HG02642 (cell line): ENCODE data around the gene HTR7.
"Not testable (repeated sequence)": the region's sequence is repeated elsewhere in the genome, so short reads cannot be mapped to it uniquely, and the experiment has no call there.

Experiments used
- ATAC-seq: cut with Tn5 transposase; IDR thresholded peaks from one replicate; pipeline ENCODE4 v1.9.1; 2021; ENCODE audit warnings: mild to moderate bottlenecking; ENCODE audit not compliant: unreplicated experiment, poor library complexity

HTR7 gene

DNA sequence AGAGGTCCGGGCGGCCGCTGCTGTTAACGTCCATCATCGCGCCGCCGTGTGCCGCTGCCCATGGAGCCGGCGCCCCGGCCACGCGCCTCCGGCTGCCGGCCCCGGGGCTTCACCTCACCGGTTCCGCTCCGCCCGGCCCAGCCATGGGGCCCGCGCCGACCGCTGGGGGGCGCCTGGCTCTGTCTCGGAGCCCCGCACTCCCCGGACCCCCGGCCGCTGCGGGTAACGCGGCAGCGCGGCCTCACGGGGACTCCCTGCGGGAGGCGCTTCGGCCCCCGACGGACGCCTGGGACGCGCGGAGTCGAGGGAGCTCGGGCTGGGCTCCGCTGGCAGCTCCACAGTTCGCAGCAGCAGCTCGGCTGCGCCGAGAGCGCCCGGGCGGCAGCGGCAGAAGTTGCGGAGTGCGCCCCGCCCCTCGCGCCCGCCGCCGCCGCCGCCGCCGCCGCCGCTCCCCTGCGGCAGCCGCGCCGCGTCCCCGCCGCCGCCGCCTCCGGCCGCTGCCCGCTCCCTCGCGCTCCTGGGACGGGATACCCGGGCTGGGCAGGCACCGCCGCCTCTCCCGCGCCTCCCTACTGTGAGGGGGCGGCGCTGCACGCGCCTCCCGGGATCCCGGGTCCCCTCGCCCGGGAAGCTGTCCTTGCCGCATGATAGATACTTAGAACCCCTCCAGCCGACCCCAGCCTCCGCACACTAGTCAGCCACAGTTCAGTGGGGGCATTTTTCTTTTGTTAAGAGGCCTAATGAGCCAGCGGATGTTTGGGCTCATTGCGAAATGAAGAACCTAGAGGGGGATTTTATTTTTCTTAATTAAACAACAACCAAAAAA, at the start of gene HTR7:
Gene HTR7, minus strand, starts transcription at position 405 of the 826 bp plus-strand sequence. Its CDS starts 368 bp downstream, at position 37.
- ATAC-seq: peak; percentile 86

DNA sequence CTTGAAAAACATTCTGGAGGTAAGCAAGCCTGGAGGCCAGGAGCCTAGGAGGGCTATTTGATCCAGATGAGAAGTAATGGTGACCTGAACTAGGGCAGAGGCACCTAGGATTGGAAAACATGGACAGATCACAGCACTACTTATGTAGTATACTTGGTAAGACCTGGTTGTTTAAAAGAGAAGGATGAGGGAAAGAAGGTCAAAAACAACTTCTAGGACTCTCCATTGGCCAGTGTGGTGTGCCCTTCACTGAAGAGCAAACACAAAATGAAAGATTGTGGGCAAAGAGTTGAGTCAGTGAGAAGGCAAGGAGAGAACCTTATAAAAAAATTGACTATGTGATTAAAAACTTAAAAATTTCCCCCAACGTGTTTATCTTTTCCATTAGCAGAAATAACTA, 48.8 kb upstream of the HTR7 start:
- no peak for ATAC-seq

DNA sequence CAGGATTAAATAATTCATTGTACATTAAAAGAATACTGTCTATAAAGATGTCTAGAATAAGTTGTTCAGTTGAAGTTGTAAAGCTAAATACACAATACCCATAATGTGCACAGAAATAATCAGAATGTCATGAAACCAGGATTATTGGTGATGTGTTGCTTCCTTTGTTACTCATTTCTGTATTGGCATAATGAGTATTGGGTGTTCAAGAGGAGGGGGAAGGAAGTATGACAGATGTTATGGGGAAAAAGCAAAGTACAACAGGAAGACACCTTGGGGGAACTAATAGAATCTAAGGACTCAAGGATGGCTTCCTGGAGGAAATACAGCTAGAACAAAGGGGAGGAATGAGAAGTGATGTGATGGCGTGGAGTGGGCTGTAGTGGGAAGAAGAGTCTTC, 48.1 kb upstream of the HTR7 start:
- peak; percentile 48 for ATAC-seq

DNA sequence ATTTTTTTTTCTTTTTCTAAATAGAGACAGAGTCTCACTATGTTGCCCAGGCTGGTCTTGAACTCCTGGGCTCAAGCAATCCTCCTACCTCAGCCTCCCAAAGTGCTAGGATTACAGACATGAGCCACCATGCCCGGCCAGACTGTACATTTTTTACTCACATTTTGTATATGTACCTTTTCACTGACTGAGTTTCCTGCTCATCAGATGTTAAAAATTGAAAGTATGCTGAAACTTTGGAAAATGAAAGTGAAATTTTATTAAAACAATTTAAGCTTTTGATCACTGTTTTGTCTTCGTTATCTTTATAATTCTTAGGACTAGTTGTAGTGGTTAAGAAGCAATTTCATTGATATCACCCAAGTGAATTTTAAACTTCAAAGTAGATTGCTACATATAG, 39.1 kb upstream of the HTR7 start:
- ATAC-seq: not testable (repeated sequence)

DNA sequence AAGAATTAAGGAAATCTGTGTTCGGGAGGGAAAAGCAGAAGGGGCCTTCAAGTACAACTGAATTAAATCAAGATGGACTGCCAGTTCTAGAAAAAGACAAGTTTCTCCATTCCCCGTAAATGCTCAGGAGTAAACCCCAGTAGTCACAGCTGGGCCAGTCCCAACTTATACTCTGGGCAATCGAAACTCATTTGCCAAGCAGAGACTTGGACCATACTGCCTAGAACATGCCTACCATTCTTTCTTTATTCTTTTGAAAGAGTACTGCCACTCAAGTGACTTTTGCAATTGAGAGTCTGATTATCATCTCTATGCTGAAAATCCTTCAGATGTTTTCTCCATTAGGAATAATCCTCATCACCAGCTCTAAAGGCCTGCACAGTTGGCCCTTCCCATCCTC, 35.4 kb upstream of the HTR7 start:
- ATAC-seq: no peak

DNA sequence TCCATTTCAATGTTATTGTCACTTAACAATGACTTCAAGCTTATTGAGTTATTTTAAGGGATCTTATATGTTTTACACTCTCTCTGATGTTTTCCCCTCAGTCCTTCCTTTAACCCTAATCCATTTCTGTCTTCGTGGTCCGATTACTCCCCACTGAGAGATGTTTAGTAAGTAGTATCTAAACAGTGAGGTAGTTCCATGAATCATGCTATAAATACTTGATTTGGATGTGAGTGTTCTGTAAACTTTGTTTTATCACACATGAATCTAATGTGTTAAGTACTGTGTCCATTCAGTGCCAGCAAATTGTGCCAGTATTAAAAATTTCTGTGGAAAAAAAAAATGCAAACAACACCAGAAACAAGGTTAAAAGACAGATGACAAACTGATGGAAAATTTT, 32.5 kb upstream of the HTR7 start:
- no peak for ATAC-seq

DNA sequence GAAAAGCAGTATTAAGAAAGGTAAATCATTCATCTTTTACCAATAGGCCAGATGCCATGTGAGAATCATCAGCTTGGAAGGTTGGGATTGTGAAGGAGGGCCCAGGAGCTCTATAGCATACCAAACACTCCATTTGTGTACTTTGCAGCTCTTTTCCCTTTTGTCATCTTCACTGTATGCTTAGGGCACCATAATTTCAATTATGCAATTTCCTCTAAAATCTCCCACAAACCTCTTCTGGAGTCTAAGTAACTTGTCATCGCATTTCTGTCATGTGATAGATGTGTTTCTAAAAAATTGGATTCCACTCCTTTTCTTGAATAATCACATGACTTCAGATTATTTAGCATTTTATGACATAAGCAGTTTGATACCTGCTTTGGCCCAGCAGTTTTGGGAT, 31.8 kb upstream of the HTR7 start:
- no peak for ATAC-seq

DNA sequence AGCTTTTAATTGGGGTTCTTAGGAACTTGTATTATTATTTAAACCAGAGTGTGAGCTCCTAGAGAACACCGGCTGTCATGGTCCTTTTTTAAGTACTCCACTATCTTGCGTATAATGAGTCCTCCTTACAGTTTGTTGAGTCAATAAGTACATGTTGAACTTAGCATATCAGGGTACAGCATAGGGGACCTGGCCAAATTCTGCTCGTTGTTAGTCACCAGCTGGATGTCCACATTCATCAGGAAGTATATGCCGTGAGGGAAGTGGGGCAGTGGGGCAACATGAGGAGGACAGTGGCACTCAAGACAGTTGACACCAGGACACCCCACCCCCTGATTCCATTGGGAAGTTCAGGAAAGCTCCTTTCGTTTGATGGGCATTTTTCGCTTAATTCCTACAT, 30.5 kb upstream of the HTR7 start:
- ATAC-seq: no peak

DNA sequence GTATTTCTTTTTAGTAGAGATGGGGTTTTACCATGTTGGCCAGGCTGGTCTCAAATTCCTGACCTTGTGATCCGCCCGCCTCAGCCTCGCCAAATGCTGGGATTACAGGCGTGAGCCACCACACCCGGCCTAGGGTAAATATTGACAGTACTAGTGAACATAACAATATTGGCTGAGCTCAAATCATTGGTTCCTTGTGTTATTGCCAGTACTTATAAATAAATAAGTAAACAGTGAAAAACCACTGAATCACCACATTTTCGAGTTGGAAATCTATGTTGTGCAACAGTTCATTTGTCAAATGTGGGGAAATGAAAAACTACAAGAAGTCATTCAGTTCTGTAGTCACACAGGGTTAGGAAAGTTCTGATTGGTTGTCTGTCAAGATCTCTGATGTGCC, 29.7 kb upstream of the HTR7 start:
- no peak for ATAC-seq

DNA sequence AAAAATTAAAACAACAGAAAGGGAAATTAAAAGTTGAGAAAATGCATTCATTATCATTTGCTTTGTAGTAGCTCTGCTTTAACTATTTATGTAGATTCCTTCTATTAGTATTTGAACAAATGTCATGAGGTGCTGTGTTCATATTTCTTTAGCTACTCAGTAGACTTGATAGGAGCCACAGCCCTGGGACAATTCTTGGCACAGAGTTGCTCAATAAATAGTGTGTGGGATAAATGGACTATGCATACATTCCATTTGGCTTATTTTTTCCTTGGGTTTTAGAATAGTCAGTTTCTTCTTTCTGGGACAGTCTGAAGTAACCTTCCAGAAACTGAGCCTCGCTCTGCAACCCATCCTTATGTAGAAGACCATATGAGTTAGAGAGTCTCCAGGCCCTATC, 27.3 kb upstream of the HTR7 start:
- no peak for ATAC-seq

DNA sequence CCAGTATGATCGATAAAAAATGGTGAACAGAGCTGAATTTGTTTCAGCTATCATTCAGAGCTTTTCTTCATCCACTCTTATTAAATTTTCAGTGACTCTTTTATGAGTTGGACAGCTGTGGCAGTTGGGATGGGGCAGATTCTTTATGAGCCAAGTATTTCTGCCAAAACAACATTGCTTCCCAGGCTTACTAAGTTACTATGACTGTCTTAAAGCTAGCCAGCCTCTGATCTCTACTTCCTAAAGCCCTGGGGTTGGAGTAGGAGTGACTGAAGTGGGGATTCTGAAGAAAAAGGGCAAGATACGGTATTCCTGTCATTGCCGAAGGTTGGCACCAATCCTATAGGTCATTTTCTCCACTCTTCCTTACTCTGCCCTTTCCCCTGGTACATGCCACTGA, 26.6 kb upstream of the HTR7 start:
- ATAC-seq: no peak

DNA sequence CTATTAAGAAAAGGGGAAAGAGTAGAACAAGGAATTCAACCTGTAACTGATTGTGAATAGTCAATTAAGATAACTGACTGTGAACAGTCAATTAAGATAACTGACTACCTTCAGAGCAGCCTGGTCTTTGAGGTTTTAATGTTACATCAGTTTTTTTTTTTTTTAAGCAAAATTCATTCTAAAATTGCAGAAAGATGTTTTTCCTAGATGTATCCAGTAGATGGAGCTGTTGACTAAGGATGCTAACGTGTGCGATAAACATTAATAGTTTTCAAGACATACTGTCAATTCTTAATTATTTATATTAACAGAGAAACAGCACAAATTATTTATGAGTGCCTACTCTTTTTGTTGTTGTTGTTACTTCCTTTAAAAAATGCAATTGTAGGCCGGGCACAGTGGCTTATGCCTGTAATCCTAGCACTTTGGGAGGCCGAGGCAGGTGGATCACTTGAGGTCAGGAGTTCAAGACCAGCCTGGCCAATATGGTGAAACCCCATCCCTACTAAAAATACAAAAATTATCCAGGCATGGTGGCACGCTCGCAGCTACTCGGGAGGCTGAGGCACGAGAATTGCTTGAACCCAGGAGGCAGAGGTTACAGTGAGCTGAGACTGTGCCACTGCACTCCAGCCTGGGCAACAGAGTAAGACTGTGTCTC, 22.4 kb upstream of the HTR7 start:
- ATAC-seq: not testable (repeated sequence)

DNA sequence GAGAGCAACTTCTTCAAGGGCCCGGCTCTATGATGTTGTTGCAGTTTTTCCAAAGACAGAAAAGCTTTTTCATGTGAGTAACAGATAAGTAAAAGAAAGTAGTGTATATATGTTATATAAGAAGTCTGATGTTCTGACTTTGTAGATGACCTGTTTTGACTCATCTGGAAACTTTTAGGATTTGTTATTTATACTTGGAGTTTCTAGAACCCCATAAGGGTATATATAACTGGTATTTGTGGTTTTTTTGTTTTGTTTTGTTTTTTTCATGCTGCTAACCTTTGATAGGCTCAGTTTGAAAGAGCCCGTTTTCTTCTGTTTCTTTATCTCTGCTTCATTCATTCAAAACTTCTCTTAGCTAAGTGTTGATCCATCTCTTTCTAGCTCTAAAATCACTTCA, 21.2 kb upstream of the HTR7 start:
- no peak for ATAC-seq

DNA sequence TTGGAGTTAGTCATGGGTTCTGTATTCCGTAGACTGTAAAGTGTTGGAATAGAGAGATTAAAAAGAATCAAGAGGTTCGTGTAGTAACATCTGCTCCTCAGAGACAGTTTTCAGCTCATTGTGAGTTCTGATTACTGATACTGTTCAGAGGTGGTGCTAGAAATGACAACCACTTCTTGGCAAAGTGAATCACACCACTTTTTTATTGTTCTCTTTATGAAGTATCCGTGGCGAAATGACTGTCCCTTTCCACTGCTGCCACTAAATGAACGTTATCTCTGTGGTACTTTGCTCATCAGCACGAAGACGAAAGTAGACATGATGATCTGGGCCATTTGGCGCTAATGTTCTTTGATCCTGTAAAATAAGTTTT, 14.8 kb upstream of the HTR7 start:
- ATAC-seq: no peak

DNA sequence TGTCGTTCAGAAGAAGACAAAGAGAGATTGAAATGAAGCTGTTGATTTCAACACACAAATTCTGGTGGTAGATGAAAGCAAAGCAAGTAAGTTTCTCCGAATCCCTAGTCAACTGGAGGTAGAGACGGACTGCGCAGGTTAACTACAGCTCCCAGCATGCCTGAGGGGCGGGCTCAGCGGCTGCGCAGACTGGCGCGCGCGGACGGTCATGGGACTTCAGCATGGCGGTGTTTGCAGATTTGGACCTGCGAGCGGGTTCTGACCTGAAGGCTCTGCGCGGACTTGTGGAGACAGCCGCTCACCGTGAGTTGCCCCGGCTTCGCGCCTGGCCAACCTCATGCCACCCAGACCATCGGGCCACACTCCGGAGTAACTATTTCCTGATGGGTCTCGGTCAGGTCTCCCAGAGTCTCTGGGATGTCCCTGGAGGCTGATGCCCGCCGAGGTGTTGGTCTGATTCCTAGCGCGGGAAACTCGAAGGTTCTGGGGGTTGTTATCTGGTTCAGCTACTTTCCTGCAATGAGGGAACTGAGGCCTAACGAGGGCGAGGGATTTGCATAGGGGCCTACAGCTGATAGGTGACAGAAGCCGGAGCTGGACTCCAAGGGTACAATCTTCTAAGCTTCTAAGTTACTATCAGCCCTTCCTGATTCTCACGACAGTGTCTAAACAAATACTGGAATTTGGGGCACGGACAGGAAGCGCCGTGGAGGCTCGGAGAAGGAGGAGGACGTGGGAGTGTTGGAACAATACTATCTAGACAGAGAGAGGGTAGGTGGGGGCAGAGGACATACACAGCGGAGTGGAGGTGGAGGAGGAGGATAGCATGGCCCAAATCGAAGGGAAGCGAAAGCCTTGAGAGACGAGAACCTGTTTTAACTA, 14.2 kb upstream of the HTR7 start, which contains the start of gene RPP30:
Gene RPP30, plus strand, starts transcription at position 209 of the 882 bp plus-strand sequence. Its CDS starts 13 bp downstream, at position 222.
- peak; percentile 97 for ATAC-seq

DNA sequence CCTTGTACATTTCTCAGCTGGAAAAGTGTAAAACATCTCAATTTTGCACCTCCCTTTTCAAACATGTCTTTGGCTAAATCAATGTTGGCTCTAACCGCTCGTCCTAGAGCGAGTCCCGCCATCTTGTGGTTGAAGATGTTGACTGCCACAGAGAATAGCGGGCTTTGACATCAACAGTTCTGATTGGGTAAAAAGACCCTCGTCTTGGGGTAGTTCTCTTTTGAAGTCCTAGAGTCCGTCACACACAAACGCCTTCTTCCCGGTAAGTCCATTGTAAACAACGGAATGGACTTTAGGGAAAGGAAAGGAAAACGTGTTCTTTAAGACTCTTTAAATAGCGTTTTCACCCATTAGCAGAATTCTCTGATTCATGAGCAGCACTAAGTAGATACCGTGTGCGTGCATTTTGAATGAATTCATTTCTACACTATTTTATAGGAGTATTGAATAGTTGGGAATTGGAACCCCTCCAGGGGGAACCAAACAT, 13.5 kb upstream of the HTR7 start:
- ATAC-seq: peak; percentile 63

DNA sequence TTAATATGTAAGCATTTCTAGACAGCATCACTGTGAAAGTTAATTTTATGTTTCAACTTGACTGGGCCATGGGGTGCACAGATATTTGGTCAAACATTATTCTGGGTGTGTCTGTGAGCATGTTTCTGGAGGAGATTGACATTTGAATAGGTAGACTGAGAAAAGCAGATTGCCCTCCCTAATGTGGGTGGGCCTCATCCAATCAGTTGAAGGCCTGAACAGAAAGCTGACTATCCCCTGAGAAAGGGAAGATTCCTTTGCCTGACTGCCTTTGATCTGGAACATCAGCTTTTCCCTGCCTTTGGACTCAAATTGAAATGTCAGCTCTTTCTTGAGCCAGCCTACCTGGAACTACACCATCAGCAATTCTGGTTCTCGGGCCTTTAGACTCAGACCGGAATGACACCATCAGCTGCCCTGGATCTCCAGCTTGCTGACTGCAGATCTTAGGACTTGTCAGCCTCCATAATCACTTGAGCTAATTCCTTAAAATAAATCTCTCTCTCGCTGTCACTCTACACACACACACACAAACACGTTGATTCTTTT, 8.3 kb upstream of the HTR7 start:
- ATAC-seq: no peak

DNA sequence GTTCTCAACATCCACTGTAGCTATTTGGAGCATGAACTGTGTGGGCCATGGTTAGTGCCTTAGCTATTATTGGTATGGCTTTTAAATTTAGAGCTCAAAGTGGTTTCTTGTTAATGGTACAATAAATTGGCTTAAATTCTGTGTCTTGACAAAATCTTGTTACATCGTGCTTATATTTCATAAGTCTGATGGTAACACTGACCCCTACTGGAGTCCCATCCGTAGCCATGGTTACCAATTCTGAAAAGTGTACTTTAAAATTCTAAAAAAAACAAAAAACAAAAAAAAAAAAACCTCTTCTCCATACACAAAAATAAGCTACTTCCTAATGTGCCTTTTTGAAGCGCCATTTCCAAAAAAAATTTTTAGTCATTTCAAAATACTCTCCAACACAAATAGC, 7.6 kb upstream of the HTR7 start:
- no peak for ATAC-seq

DNA sequence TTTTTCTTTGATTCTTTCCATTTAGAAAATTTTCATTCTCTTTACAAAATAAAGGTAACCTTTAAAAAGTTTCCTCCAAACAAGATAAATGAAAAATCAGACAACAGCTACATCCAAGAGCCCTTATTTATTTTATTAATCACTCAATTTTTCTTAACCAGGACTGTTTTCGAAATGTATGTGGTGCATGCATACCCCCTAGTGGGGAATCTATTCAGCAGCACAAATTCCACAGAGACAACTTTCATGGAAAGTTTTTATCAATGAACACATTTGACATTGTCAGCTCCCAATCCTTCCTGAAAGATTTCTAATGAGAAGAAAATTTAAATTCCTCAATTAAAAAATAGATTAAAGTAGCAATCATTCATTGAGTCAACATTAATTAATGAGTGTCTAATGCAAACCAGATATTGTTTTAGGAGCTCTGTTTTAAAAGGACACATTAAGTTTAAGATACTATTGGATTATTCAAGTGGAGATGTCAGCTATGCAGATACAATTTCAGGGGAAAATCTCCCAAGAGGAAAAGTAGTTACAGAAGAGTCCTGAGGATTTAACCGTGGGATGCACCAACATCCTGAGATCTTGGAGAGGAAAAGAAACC, 5.2 kb upstream of the HTR7 start:
- ATAC-seq: no peak

DNA sequence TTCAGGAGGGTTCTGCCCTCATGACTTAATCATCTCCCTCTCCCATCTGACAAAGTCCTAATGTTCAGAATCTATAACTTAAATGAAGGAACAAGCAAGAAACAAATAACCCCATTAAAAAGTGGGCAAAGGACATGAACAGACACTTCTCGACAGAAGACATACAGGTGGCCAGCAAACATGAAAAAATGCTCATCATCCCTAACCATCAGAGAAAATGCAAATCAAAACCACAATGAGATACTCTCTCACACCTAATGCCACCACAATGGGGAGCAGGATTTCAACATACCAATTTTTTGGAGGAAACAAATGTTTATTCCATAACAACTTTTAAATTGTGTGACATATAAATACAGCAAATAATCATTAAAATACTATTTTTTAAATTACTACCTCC, 3.0 kb upstream of the HTR7 start:
- ATAC-seq: no peak
